GM13976 (cell line): ENCODE data around the gene SPATA21.

Experiments
- DNase-seq: peaks from one replicate; pipeline ENCODE4 v3.0.0; 2012; ENCODE audit warnings: low spot score
- CTCF ChIP-seq: IDR thresholded peaks from 2 replicates; pipeline ENCODE4 v1.5.1; 2012; ENCODE audit warnings: borderline replicate concordance, mild to moderate bottlenecking; ENCODE audit not compliant: insufficient read depth; ENCODE audit errors: extremely low read depth, missing control alignments, control extremely low read depth
- in situ Hi-C: fragments of 300-500 bp; cut with MboI; formaldehyde crosslinking; loops from one replicate; pipeline ENCODE4 v1.12.0; 2022; ENCODE audit warnings: low sequenced_read_pairs, mixed read lengths, inconsistent platforms; ENCODE audit not compliant: unreplicated experiment

Gene SPATA21

GRCh38 chr1:16393570-16394521 is 43.4 kb downstream of the SPATA21 start:
- DNase-seq = no peak
- in situ Hi-C loops = no loop called here
- no peak for TF ChIP-seq CTCF

- in situ Hi-C loops = no loop called here
- no peak for TF ChIP-seq CTCF
- DNase-seq = no peak
Observed at GRCh38 chr1:16392740-16393569, 44.3 kb downstream of the SPATA21 start.

- DNase-seq = no peak
- in situ Hi-C loops = no loop called here
Observed at GRCh38 chr1:16391411-16391810, 45.8 kb downstream of the SPATA21 start.

GRCh38 chr1:16387201-16388188 is 49.7 kb downstream of the SPATA21 start:
- in situ Hi-C loops = no loop called here

More at GRCh38 chr1:16391411-16391810, 45.8 kb downstream of the SPATA21 start:
- TF ChIP-seq CTCF = no peak

GRCh38 chr1:16386454-16387113 is 50.6 kb downstream of the SPATA21 start:
- no peak for DNase-seq
- in situ Hi-C loops = no loop called here
- no peak for TF ChIP-seq CTCF

More at GRCh38 chr1:16387201-16388188, 49.7 kb downstream of the SPATA21 start:
- no peak for TF ChIP-seq CTCF
- no peak for DNase-seq
